Astrocyte of the spinal cord (primary cell): ENCODE results near the gene SYPL2.

Experiments
- DNase-seq: peaks from one replicate; pipeline ENCODE4 v3.0.0; 2011; ENCODE audit warnings: low read depth, low spot score
- H3K4me3 ChIP-seq: 2 replicates; pipeline ENCODE4 v1.5.1; 2011; ENCODE audit warnings: low read depth, mild to moderate bottlenecking, low read length, moderate library complexity
- CTCF ChIP-seq: IDR thresholded peaks from 2 replicates; pipeline ENCODE4 v1.5.1; 2012; ENCODE audit warnings: low read depth, mild to moderate bottlenecking, low read length, inconsistent platforms
- in situ Hi-C: cut with HindIII; loops from 2 replicates; pipeline ENCODE4 v1.10.0; 2017; ENCODE audit warnings: low sequenced_read_pairs

SYPL2 gene

DNA sequence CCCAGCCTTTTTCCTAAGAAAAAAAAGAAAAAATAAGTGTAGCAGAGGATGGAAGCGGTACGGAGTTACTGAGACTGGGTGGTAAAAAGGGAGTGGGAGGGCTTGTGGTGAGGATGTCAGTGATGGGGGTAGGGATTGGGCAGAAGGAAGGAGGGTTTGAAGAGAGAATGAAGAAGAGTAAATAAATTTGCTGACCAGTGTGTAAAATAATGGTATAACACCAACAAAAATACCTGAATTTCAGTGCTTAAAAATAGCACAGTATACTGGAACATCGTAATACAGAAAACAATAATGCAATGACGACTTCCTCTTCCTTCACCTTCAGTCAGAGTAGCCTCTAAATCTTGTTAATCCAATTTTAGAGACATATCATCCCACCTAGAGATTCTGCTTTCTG is 18.8 kb upstream of the SYPL2 start:
- no peak for TF ChIP-seq CTCF
- no peak for DNase-seq
- H3K4me3 ChIP-seq, result no peak overlapping the region
- in situ Hi-C loops, result no loop called here

DNA sequence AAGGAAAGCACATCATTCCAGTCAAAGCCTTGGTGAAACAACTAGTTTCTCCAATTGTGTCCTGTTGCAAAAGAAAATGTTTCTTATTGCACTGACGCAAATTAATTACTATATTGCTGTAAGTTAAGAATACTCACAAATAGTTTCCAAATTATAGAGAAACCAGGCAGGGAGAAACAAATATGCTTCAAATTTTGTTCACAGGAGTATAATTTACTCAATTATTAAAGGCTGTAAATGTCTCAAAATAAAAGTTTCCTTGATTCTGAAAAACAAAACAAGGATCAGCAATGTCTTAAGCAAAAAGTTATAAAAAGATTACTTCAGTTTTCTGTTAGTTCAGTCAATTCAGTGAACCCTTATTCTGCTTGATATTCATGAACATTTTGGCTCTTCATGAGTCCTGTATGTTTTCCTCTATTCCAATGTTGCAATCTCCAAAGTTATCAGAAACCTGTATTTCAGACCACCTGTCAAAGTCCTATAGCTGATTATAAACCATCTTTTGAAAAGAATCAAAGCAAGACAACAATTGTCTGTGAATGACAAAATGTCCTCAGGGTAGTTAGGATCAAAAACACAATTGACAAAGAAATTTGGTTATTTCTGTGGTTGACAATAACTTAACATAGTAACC is 11.7 kb upstream of the SYPL2 start:
- in situ Hi-C loops, result no loop called here
- no peak overlapping the region for H3K4me3 ChIP-seq
- peak; percentile 6 for DNase-seq
- TF ChIP-seq CTCF, result no peak

- no peak for DNase-seq
- no peak overlapping the region for H3K4me3 ChIP-seq
- in situ Hi-C loops, result no loop called here
- TF ChIP-seq CTCF, result no peak
These were observed 8.5 kb upstream of the SYPL2 start for GRCh38 chr1:109457819-109458218.

- peak overlapping the region; percentile 37 for H3K4me3 ChIP-seq
- no peak for DNase-seq
- in situ Hi-C loops, result no loop called here
- TF ChIP-seq CTCF, result no peak
These were observed 258 bp upstream of the SYPL2 start for GRCh38 chr1:109466125-109466451.

DNA sequence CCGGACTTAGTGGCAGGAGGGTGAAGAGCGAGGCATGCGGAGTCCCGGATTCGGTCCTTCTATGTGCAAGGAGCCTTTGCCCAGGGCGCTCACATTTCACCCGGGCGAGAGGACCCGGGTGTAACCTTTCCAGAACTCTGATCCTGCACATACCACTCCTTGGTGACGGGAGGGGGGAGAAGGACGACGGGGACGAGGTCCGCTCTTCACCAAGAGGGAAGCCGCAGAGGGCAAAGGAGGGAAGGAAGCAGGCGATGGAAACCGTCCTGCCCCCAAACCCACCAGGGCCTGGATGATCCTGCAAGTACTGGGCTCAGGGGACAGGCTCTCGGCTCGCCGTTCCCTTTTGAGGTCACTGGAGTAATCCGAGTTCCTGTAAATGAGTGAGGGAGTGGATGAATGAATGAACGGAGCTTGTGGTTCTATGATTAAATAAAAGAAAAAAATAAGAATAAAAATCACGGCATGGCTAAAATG is 993 bp downstream of the SYPL2 start:
- TF ChIP-seq CTCF, result no peak
- in situ Hi-C loops, result no loop called here
- H3K4me3 ChIP-seq, result no peak overlapping the region
- DNase-seq, result no peak

DNA sequence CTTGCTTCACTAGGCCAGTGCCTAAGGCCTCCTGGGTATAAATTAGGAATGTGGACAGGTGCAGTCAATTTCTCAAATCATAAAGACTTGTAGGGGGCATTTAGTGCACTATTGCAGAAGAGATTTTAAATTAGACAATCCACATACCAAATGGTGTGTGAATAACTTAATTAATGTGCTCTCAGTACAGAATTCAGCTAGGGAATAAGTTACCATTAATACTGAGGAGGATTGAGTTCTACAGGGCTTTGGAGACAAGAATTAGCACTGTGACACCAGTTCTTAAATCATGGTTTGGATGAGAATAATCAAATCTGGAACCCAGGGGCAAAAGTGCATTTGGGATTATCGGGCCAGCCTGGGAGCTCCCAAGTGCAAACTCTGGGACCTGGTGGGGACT is 1.7 kb downstream of the SYPL2 start:
- in situ Hi-C loops, result no loop called here
- no peak overlapping the region for H3K4me3 ChIP-seq
- TF ChIP-seq CTCF, result no peak
- DNase-seq, result no peak

GRCh38 chr1:109468903-109469302 is 2.6 kb downstream of the SYPL2 start:
- DNase-seq, result no peak
- no peak for TF ChIP-seq CTCF
- in situ Hi-C loops, result no loop called here
- no peak overlapping the region for H3K4me3 ChIP-seq
